SK-N-SH treated with all-trans-retinoic acid at 6 μM for 48 hours (cell line): ENCODE results near the gene GRIA4.

Experiments used
- ATAC-seq: fragments of 200-7000 bp; cut with Tn5 transposase; 3 replicates; pipeline ENCODE4 v1.9.1; 2020; ENCODE audit warnings: mild to moderate bottlenecking, moderate library complexity
- ARNTL ChIP-seq: fragments of 450-650 bp; formaldehyde crosslinking; IDR thresholded peaks from 2 replicates; pipeline ENCODE4 v1.5.0; 2020; ENCODE audit warnings: low read depth, mild to moderate bottlenecking, moderate library complexity, borderline replicate concordance
- BACH2 ChIP-seq: fragments of 250-450 bp; sonication (Bioruptor Pico); IDR thresholded peaks from 2 replicates; pipeline ENCODE4 v1.9.0; 2021; ENCODE audit warnings: mild to moderate bottlenecking, borderline replicate concordance
- GLIS3 ChIP-seq: fragments of 250-450 bp; sonication (Bioruptor Pico); IDR thresholded peaks from 2 replicates; pipeline ENCODE4 v1.5.0; 2020; ENCODE audit warnings: mild to moderate bottlenecking, moderate library complexity
- ISL1 ChIP-seq: fragments of 250-450 bp; sonication (Bioruptor Pico); IDR thresholded peaks from 2 replicates; pipeline ENCODE4 v2.1.2; 2022; ENCODE audit warnings: mild to moderate bottlenecking, moderate library complexity
- OSR1 ChIP-seq: fragments of 250-450 bp; sonication (Bioruptor Pico); IDR thresholded peaks from 2 replicates; pipeline ENCODE4 v1.8.0; 2022; ENCODE audit warnings: moderate library complexity, mild to moderate bottlenecking, inconsistent platforms
- PATZ1 ChIP-seq: fragments of 250-450 bp; sonication (Bioruptor Pico); IDR thresholded peaks from 2 replicates; pipeline ENCODE4 v1.8.0; 2020; ENCODE audit warnings: mild to moderate bottlenecking, moderate library complexity, borderline replicate concordance
- POU6F1 ChIP-seq: fragments of 250-450 bp; sonication (Bioruptor Pico); IDR thresholded peaks from 2 replicates; pipeline ENCODE4 v1.8.0; 2021; ENCODE audit warnings: low read depth, mild to moderate bottlenecking, moderate library complexity, borderline replicate concordance
- RARB ChIP-seq: fragments of 250-450 bp; sonication (Bioruptor Pico); IDR thresholded peaks from 2 replicates; pipeline ENCODE4 v1.8.0; 2021; ENCODE audit warnings: mild to moderate bottlenecking, moderate library complexity
- SNAI2 ChIP-seq: fragments of 250-450 bp; sonication (Bioruptor Pico); IDR thresholded peaks from 2 replicates; pipeline ENCODE4 v1.5.0; 2020; ENCODE audit warnings: mild to moderate bottlenecking, moderate library complexity
- TCF4 ChIP-seq: fragments of 250-450 bp; sonication (Bioruptor Pico); IDR thresholded peaks from 2 replicates; pipeline ENCODE4 v1.8.0; 2021; ENCODE audit warnings: mild to moderate bottlenecking, moderate library complexity, borderline replicate concordance
- TOX ChIP-seq: fragments of 250-450 bp; sonication (Bioruptor Pico); IDR thresholded peaks from 2 replicates; pipeline ENCODE4 v1.8.0; 2021; ENCODE audit warnings: mild to moderate bottlenecking, moderate library complexity, borderline replicate concordance
- ZC3H10 ChIP-seq: fragments of 250-450 bp; sonication (Bioruptor Pico); IDR thresholded peaks from 2 replicates; pipeline ENCODE4 v1.5.1; 2021; ENCODE audit warnings: mild to moderate bottlenecking, moderate library complexity
- ZFP3 ChIP-seq: fragments of 250-450 bp; sonication (Bioruptor Pico); IDR thresholded peaks from 2 replicates; pipeline ENCODE4 v1.5.0; 2020; ENCODE audit warnings: mild to moderate bottlenecking, moderate library complexity
- ZFP30 ChIP-seq: fragments of 450-650 bp; formaldehyde crosslinking; IDR thresholded peaks from 2 replicates; pipeline ENCODE4 v1.5.0; 2022; ENCODE audit warnings: mild to moderate bottlenecking, moderate library complexity
- ZNF565 ChIP-seq: fragments of 450-650 bp; formaldehyde crosslinking; conservative IDR thresholded peaks from 2 replicates; pipeline ENCODE4 v1.5.0; 2020; ENCODE audit warnings: low read depth, mild to moderate bottlenecking, moderate library complexity
- ZNF8 ChIP-seq: fragments of 450-650 bp; formaldehyde crosslinking; IDR thresholded peaks from 2 replicates; pipeline ENCODE4 v1.5.0; 2020; ENCODE audit warnings: mild to moderate bottlenecking, moderate library complexity
- TF ChIP-seq, protein P1 (sequence below): fragments of 250-450 bp; sonication (Bioruptor Pico); IDR thresholded peaks from 2 replicates; pipeline ENCODE4 v1.5.1; 2020; ENCODE audit warnings: low read depth, mild to moderate bottlenecking, moderate library complexity
- TF ChIP-seq, protein P2 (sequence below): fragments of 250-450 bp; sonication (Bioruptor Pico); IDR thresholded peaks from 2 replicates; pipeline ENCODE4 v1.5.1; 2021; ENCODE audit warnings: mild to moderate bottlenecking, moderate library complexity

The GRIA4 gene

GRCh38 chr11:105979997-105980703, 370.3 kb downstream of the GRIA4 start:
- ATAC-seq: no peak
- TF ChIP-seq RARB (no peak), ZFP3 (CRISPR knock-in tag) (no peak), POU6F1 (CRISPR knock-in tag) (no peak), SNAI2 (CRISPR knock-in tag) (no peak), ZC3H10 (no peak), BACH2 (CRISPR knock-in tag) (no peak), ZNF8 (CRISPR knock-in tag) (no peak)
- TF ChIP-seq, protein P1, sequence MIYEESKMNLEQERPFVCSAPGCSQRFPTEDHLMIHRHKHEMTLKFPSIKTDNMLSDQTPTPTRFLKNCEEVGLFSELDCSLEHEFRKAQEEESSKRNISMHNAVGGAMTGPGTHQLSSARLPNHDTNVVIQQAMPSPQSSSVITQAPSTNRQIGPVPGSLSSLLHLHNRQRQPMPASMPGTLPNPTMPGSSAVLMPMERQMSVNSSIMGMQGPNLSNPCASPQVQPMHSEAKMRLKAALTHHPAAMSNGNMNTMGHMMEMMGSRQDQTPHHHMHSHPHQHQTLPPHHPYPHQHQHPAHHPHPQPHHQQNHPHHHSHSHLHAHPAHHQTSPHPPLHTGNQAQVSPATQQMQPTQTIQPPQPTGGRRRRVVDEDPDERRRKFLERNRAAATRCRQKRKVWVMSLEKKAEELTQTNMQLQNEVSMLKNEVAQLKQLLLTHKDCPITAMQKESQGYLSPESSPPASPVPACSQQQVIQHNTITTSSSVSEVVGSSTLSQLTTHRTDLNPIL (CRISPR knock-in tag): no peak

DNA sequence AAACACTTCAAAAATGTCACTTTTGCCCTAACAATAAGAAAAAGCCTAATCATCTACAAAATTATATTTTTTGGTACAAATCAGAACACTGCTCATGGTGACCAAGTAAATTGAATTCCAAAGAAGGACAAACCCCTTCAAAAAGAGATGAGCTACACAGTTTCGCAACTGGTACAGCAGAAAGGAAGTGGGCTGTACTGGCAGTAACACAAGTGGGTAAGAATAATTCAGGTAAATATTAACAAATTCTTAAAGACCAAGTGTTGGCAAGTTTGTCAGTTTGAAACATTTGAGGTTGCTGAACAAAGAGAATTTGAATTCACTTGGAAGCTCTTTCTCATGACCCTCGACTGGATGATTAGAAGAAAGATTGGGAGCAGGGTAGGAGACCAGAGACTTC, 376.7 kb downstream of the GRIA4 start:
- ATAC-seq: no peak

GRCh38 chr11:105988197-105988596, 378.3 kb downstream of the GRIA4 start:
- no peak for ATAC-seq
- no peak for TF ChIP-seq TOX
- TF ChIP-seq ISL1 (CRISPR knock-in tag): no peak
- TF ChIP-seq GLIS3: no peak
- TF ChIP-seq, protein P2, sequence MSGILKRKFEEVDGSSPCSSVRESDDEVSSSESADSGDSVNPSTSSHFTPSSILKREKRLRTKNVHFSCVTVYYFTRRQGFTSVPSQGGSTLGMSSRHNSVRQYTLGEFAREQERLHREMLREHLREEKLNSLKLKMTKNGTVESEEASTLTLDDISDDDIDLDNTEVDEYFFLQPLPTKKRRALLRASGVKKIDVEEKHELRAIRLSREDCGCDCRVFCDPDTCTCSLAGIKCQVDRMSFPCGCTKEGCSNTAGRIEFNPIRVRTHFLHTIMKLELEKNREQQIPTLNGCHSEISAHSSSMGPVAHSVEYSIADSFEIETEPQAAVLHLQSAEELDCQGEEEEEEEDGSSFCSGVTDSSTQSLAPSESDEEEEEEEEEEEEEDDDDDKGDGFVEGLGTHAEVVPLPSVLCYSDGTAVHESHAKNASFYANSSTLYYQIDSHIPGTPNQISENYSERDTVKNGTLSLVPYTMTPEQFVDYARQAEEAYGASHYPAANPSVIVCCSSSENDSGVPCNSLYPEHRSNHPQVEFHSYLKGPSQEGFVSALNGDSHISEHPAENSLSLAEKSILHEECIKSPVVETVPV (CRISPR knock-in tag): no peak

More for the DNA sequence above, 376.7 kb downstream of the GRIA4 start:
- TF ChIP-seq ISL1 (CRISPR knock-in tag): no peak
- no peak for TF ChIP-seq PATZ1
- TF ChIP-seq POU6F1 (CRISPR knock-in tag): no peak
- TF ChIP-seq ZNF8 (CRISPR knock-in tag): no peak
- TF ChIP-seq SNAI2 (CRISPR knock-in tag): no peak
- no peak for TF ChIP-seq RARB
- no peak for TF ChIP-seq ZC3H10
- TF ChIP-seq TCF4 (CRISPR knock-in tag): no peak
- no peak for TF ChIP-seq OSR1 (CRISPR knock-in tag)
- no peak for TF ChIP-seq ARNTL (CRISPR knock-in tag)
- TF ChIP-seq, protein P2 (CRISPR knock-in tag): no peak

- TF ChIP-seq RARB (no peak), BACH2 (CRISPR knock-in tag) (no peak), ZNF565 (no peak), ZFP30 (CRISPR knock-in tag) (no peak)
- TF ChIP-seq, all 23 proteins: peak for 0
- ATAC-seq: no peak
Measured at GRCh38 chr11:105989124-105989523, 379.3 kb downstream of the GRIA4 start.
